ENCODE data around the gene THADA. TPM values are rescaled to one million over a fixed set of nuclear protein-coding genes. Genes with fewer than 3 reads are reported as not detected.

The THADA gene
- total RNA-seq, 1 experiment from 2014 or later, result 27.5 TPM

GRCh38 chr2:43185146-43185545, 410.7 kb downstream of the THADA start:
- ChIA-PET POLR2A (no interaction called here), CTCF (interaction anchor here (2.8 kb wide), 1 partner anchor 15 kb away, joined by 13 read pairs; no protein-coding TSS in a partner anchor)
- H3K27ac Mint-ChIP-seq, result peak overlapping the region; percentile 53; the same call in 1 of the 2 replicates
- H3K36me3 Mint-ChIP-seq, result no peaks in the 10 kb centered on the region
- TF ChIP-seq ZNF263 (CRISPR knock-in tag; IDR thresholded peaks at IDR 0.05; ENCODE audit: low read depth), result no peak
- TF ChIP-seq RELA (CRISPR knock-in tag; IDR thresholded peaks at IDR 0.05; ENCODE audit: borderline replicate concordance), result no peak
- no peak for TF ChIP-seq SMAD4 (CRISPR knock-in tag; IDR thresholded peaks at IDR 0.05)
- no peak for TF ChIP-seq CBFB (CRISPR knock-in tag; IDR thresholded peaks at IDR 0.05; ENCODE audit: low read depth)
- TF ChIP-seq SP1 (CRISPR knock-in tag; conservative IDR thresholded peaks at IDR 0.05), result no peak
- TF ChIP-seq SMAD3 (CRISPR knock-in tag; IDR thresholded peaks at IDR 0.05; ENCODE audit: borderline replicate concordance), result no peak
- TF ChIP-seq ZNF671 (CRISPR knock-in tag; IDR thresholded peaks at IDR 0.05), result no peak
- no peak for TF ChIP-seq ETV6 (CRISPR knock-in tag; IDR thresholded peaks at IDR 0.05)
- no peak for TF ChIP-seq OVOL2 (CRISPR knock-in tag; IDR thresholded peaks at IDR 0.05; ENCODE audit: borderline replicate concordance)
- TF ChIP-seq E2F1 (CRISPR knock-in tag; IDR thresholded peaks at IDR 0.05), result no peak
- DNase-seq (ENCODE audit: low spot score), result no peak
- peaks cover 67% of the 10 kb centered on the region for H3K4me1 Mint-ChIP-seq
- H3K4me3 Mint-ChIP-seq, result no peak overlapping the region
- no peak for ATAC-seq
- no peaks in the 10 kb centered on the region for H3K27me3 Mint-ChIP-seq (ENCODE audit: low read depth)
- H3K9me3 Mint-ChIP-seq, result no peaks in the 10 kb centered on the region

DNA sequence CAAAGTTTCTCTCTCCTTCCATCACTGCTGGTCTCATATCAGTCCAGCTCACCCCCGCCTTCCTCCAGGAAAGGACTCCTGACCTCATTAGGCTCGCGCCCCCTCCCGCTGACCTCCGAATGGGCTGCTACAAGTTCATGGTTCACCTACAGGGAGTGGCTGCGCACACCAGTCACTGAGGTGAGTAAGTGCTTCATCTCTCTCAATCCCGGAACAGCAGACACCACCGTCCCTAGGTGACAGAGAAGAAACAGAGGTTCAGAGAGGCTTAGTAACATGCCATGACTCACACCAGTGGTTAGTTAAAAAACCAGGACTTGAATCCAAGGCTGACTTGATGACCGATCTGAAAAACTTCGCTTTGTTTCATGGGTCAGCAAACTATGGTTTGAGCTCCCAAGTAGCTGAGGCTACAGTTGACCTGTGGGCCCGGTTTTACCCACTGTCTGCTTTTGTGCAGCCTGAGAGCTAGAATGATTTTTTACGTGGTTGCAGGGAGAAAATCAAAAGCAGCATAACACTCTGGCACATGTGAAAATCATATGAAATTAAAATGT, 411.4 kb downstream of the THADA start:
- TF ChIP-seq KAT7 (CRISPR knock-in tag; IDR thresholded peaks at IDR 0.05; ENCODE audit: borderline replicate concordance) (no peak), NR1H2 (CRISPR knock-in tag; IDR thresholded peaks at IDR 0.05) (no peak), MAX (CRISPR knock-in tag; IDR thresholded peaks at IDR 0.05) (no peak), GABPB1 (CRISPR knock-in tag; IDR thresholded peaks at IDR 0.05) (peak; percentile 83), ZNF416 (CRISPR knock-in tag; IDR thresholded peaks at IDR 0.05) (no peak)
- Mint-ChIP-seq H3K9me3 (no peaks in the 10 kb centered on the region), H3K27me3 (ENCODE audit: low read depth) (no peaks in the 10 kb centered on the region), H3K36me3 (no peaks in the 10 kb centered on the region), H3K27ac (peak overlapping the region; percentile 17; the same call in 1 of the 2 replicates), H3K4me3 (no peak overlapping the region), H3K4me1 (peaks cover 72% of the 10 kb centered on the region)
- DNase-seq (ENCODE audit: low spot score) (no peak), ATAC-seq (no peak)
- CTCF ChIA-PET, result interaction anchor here (0.7 kb wide), 1 partner anchor 28 kb away, joined by 4 read pairs; no protein-coding TSS in a partner anchor
- POLR2A ChIA-PET, result no interaction called here

DNA sequence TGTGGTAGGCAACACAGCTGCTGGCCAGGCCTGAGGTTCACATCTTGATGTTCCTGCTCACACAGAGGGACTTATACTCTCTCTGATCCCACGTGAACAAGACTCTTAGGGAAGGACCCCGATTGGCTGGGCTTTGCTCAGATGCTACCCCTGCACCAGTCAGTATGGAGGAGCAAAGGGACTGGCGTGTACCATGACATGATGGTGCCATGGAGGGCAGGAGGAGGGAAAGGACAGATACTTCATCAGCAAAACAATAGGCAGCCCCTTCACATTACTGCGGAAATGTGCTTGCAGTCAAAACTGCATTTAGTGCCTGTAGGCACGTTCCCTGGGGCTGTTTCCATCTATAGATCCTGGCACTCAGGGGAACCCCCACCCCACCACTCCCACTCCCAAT, 412.1 kb downstream of the THADA start:
- H3K9me3 Mint-ChIP-seq, result no peaks in the 10 kb centered on the region
- ChIA-PET POLR2A (no interaction called here), CTCF (interaction anchor here (1.4 kb wide), 1 partner anchor 14 kb away, joined by 4 read pairs; no protein-coding TSS in a partner anchor)
- ATAC-seq, result no peak
- no peaks in the 10 kb centered on the region for H3K27me3 Mint-ChIP-seq (ENCODE audit: low read depth)
- no peak for DNase-seq (ENCODE audit: low spot score)
- H3K4me1 Mint-ChIP-seq, result peaks cover 73% of the 10 kb centered on the region
- H3K27ac Mint-ChIP-seq, result peak overlapping the region; percentile 85; the same call in 1 of the 2 replicates
- H3K4me3 Mint-ChIP-seq, result no peak overlapping the region
- H3K36me3 Mint-ChIP-seq, result no peaks in the 10 kb centered on the region
- no peak for TF ChIP-seq E2F5 (CRISPR knock-in tag; IDR thresholded peaks at IDR 0.05)
- no peak for TF ChIP-seq MXD4 (CRISPR knock-in tag; IDR thresholded peaks at IDR 0.05; ENCODE audit: borderline replicate concordance)
- no peak for TF ChIP-seq GTF2I (CRISPR knock-in tag; conservative IDR thresholded peaks at IDR 0.05)
- TF ChIP-seq, protein P1, sequence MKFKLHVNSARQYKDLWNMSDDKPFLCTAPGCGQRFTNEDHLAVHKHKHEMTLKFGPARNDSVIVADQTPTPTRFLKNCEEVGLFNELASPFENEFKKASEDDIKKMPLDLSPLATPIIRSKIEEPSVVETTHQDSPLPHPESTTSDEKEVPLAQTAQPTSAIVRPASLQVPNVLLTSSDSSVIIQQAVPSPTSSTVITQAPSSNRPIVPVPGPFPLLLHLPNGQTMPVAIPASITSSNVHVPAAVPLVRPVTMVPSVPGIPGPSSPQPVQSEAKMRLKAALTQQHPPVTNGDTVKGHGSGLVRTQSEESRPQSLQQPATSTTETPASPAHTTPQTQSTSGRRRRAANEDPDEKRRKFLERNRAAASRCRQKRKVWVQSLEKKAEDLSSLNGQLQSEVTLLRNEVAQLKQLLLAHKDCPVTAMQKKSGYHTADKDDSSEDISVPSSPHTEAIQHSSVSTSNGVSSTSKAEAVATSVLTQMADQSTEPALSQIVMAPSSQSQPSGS (CRISPR knock-in tag; IDR thresholded peaks at IDR 0.05; ENCODE audit: borderline replicate concordance, low read depth), result no peak
- no peak for TF ChIP-seq FOXJ3 (CRISPR knock-in tag; IDR thresholded peaks at IDR 0.05; ENCODE audit: borderline replicate concordance)
- TF ChIP-seq, protein P2, sequence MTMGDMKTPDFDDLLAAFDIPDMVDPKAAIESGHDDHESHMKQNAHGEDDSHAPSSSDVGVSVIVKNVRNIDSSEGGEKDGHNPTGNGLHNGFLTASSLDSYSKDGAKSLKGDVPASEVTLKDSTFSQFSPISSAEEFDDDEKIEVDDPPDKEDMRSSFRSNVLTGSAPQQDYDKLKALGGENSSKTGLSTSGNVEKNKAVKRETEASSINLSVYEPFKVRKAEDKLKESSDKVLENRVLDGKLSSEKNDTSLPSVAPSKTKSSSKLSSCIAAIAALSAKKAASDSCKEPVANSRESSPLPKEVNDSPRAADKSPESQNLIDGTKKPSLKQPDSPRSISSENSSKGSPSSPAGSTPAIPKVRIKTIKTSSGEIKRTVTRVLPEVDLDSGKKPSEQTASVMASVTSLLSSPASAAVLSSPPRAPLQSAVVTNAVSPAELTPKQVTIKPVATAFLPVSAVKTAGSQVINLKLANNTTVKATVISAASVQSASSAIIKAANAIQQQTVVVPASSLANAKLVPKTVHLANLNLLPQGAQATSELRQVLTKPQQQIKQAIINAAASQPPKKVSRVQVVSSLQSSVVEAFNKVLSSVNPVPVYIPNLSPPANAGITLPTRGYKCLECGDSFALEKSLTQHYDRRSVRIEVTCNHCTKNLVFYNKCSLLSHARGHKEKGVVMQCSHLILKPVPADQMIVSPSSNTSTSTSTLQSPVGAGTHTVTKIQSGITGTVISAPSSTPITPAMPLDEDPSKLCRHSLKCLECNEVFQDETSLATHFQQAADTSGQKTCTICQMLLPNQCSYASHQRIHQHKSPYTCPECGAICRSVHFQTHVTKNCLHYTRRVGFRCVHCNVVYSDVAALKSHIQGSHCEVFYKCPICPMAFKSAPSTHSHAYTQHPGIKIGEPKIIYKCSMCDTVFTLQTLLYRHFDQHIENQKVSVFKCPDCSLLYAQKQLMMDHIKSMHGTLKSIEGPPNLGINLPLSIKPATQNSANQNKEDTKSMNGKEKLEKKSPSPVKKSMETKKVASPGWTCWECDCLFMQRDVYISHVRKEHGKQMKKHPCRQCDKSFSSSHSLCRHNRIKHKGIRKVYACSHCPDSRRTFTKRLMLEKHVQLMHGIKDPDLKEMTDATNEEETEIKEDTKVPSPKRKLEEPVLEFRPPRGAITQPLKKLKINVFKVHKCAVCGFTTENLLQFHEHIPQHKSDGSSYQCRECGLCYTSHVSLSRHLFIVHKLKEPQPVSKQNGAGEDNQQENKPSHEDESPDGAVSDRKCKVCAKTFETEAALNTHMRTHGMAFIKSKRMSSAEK (CRISPR knock-in tag; IDR thresholded peaks at IDR 0.05; ENCODE audit: borderline replicate concordance), result no peak
- TF ChIP-seq, protein P3, sequence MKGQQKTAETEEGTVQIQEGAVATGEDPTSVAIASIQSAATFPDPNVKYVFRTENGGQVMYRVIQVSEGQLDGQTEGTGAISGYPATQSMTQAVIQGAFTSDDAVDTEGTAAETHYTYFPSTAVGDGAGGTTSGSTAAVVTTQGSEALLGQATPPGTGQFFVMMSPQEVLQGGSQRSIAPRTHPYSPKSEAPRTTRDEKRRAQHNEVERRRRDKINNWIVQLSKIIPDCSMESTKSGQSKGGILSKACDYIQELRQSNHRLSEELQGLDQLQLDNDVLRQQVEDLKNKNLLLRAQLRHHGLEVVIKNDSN (CRISPR knock-in tag; IDR thresholded peaks at IDR 0.05), result no peak
- no peak for TF ChIP-seq USF2 (CRISPR knock-in tag; IDR thresholded peaks at IDR 0.05)
- no peak for TF ChIP-seq ZNF423 (CRISPR knock-in tag; IDR thresholded peaks at IDR 0.05)
